ENCODE data around the gene ZNF277. TPM values are rescaled to one million over a fixed set of nuclear protein-coding genes. Genes with fewer than 3 reads are reported as not detected.
"Not testable (repeated sequence)": the region's sequence is repeated elsewhere in the genome, so short reads cannot be mapped to it uniquely, and the experiment has no call there.

The ZNF277 gene
- polyA plus RNA-seq, 1 donor (not counting 4 experiments of a cell fraction or from before 2014, with no cell fraction given), result 20.2 TPM

DNA sequence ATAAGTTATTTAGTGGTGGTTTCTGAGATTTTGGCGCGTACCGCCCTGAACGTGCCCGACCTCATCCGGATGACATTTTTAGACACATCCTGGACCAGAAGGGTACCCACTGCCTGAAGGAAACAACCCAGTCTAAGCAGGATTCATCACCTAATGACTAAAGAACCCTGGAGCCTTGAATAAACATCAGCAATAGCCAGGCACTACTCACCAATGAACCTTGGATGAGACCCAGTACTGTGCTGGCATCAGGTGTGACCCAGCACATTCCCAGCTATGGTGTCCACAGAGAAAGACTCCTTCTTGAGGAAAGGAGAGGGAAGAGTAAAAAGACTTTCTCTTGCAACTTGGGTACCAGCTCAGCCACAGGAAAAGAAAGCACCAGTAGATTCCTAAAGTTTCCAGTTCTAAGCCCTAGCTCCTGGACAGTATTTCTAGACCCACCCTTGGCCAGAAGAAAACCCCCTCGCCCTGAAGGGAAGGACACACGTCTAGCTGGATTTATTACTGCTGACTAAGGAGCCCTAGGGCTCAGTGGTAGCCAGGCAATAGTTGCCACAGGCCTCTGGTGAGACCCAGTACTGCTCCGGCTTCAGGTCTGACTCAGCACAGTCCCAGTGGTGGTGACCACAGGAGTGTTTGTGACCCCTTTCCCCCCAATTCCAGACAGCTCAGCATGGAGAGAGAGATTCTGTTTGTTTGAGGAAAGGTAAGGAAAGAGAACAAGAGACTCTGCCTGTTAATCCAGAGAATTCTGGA is 32.5 kb downstream of the ZNF277 start:
- Histone ChIP-seq H3K9me1 (ENCODE audit: control insufficient read depth, extremely low read depth, insufficient read depth, low read length) (peaks cover 3% of the 10 kb centered on the region), H3K79me2 (ENCODE audit: control insufficient read depth, insufficient read depth, low read length) (peaks cover 4% of the 10 kb centered on the region), H3K27ac (ENCODE audit: control insufficient read depth, insufficient read depth, low read length) (peak overlapping the region; percentile 29), H3K9me3 (ENCODE audit: control insufficient read depth, low read depth, low read length) (no peaks in the 10 kb centered on the region), H3K36me3 (ENCODE audit: control insufficient read depth in 2 of 2, extremely low read depth in 1 of 2, insufficient read depth in 2 of 2, low read length in 2 of 2) (no peaks in the 10 kb centered on the region), H2AFZ (ENCODE audit: control insufficient read depth, low read length) (no peak overlapping the region), H3K4me3 (ENCODE audit: control insufficient read depth in 2 of 3, extremely low read depth in 1 of 3, insufficient read depth in 2 of 3, low read depth in 1 of 3, low read length in 3 of 3) (no peak overlapping the region), H3K4me2 (ENCODE audit: control insufficient read depth, extremely low read depth, insufficient read depth, low read depth, low read length) (peak overlapping the region; percentile 11), H3K4me1 (ENCODE audit: control insufficient read depth, extremely low read depth, insufficient read depth, low read length) (peaks cover 17% of the 10 kb centered on the region), H3K27me3 (ENCODE audit: control insufficient read depth, extremely low read depth, insufficient read depth, low read length) (no peaks in the 10 kb centered on the region), H3K9ac (ENCODE audit: control insufficient read depth, extremely low read depth, insufficient read depth, low read length) (no peak overlapping the region), H4K20me1 (ENCODE audit: control insufficient read depth, extremely low read depth, insufficient read depth, low read length) (no peaks in the 10 kb centered on the region)
- no peak for DNase-seq (ENCODE audit: low read depth, low spot score)
- dilution Hi-C loops (cut with MboI; ENCODE audit: extremely low pct_ligation_motif_present, low sequenced_read_pairs), result no loop called here
- peak; percentile 87 for FAIRE-seq
- TF ChIP-seq EZH2 (IDR thresholded peaks at IDR 0.05; ENCODE audit: low read length), result no peak
- TF ChIP-seq, protein P1, sequence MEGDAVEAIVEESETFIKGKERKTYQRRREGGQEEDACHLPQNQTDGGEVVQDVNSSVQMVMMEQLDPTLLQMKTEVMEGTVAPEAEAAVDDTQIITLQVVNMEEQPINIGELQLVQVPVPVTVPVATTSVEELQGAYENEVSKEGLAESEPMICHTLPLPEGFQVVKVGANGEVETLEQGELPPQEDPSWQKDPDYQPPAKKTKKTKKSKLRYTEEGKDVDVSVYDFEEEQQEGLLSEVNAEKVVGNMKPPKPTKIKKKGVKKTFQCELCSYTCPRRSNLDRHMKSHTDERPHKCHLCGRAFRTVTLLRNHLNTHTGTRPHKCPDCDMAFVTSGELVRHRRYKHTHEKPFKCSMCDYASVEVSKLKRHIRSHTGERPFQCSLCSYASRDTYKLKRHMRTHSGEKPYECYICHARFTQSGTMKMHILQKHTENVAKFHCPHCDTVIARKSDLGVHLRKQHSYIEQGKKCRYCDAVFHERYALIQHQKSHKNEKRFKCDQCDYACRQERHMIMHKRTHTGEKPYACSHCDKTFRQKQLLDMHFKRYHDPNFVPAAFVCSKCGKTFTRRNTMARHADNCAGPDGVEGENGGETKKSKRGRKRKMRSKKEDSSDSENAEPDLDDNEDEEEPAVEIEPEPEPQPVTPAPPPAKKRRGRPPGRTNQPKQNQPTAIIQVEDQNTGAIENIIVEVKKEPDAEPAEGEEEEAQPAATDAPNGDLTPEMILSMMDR (optimal IDR thresholded peaks at IDR 0.05 in 1 of 3, IDR thresholded peaks at IDR 0.05 in 1 of 3, conservative IDR thresholded peaks at IDR 0.05 in 1 of 3; ENCODE audit: extremely low read depth in 1 of 3, insufficient read depth in 2 of 3, low read length in 3 of 3), result no peak

DNA sequence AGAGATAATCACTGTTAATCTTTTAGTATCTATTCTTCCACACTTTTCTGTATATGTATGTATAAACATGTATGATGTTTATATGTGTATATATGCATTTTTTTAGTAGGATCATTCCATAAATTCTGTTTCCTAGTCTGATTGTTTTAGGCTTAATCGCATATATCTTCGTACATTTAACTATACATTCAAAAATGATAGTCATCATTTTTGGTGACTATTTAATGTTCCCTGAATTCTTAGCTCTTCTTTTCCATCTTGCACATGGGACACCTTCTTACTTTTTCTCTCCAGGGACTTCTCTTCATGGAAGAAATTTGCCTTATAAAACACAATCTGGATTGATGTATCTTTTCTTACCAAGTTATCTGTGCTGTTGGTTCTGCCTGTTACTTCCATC is 42.1 kb downstream of the ZNF277 start:
- no peak overlapping the region for H3K4me3 ChIP-seq (ENCODE audit: control insufficient read depth in 2 of 3, extremely low read depth in 1 of 3, insufficient read depth in 2 of 3, low read depth in 1 of 3, low read length in 3 of 3)
- H2AFZ ChIP-seq (ENCODE audit: control insufficient read depth, low read length), result no peak overlapping the region
- dilution Hi-C loops (cut with MboI; ENCODE audit: extremely low pct_ligation_motif_present, low sequenced_read_pairs), result no loop called here
- TF ChIP-seq, protein P1 (optimal IDR thresholded peaks at IDR 0.05 in 1 of 3, IDR thresholded peaks at IDR 0.05 in 1 of 3, conservative IDR thresholded peaks at IDR 0.05 in 1 of 3; ENCODE audit: extremely low read depth in 1 of 3, insufficient read depth in 2 of 3, low read length in 3 of 3), result no peak
- no peak for TF ChIP-seq EZH2 (IDR thresholded peaks at IDR 0.05; ENCODE audit: low read length)
- DNase-seq (ENCODE audit: low read depth, low spot score), result no peak
- H3K4me1 ChIP-seq (ENCODE audit: control insufficient read depth, extremely low read depth, insufficient read depth, low read length), result peaks cover 6% of the 10 kb centered on the region
- H3K9me3 ChIP-seq (ENCODE audit: control insufficient read depth, low read depth, low read length), result no peaks in the 10 kb centered on the region
- H4K20me1 ChIP-seq (ENCODE audit: control insufficient read depth, extremely low read depth, insufficient read depth, low read length), result no peaks in the 10 kb centered on the region
- H3K27me3 ChIP-seq (ENCODE audit: control insufficient read depth, extremely low read depth, insufficient read depth, low read length), result no peaks in the 10 kb centered on the region
- no peak overlapping the region for H3K9ac ChIP-seq (ENCODE audit: control insufficient read depth, extremely low read depth, insufficient read depth, low read length)
- H3K79me2 ChIP-seq (ENCODE audit: control insufficient read depth, insufficient read depth, low read length), result no peaks in the 10 kb centered on the region
- peaks cover 0 to 2% of the 10 kb centered on the region in 2 experiments for H3K36me3 ChIP-seq (ENCODE audit: control insufficient read depth in 2 of 2, extremely low read depth in 1 of 2, insufficient read depth in 2 of 2, low read length in 2 of 2)
- H3K27ac ChIP-seq (ENCODE audit: control insufficient read depth, insufficient read depth, low read length), result no peak overlapping the region
- H3K9me1 ChIP-seq (ENCODE audit: control insufficient read depth, extremely low read depth, insufficient read depth, low read length), result no peaks in the 10 kb centered on the region
- no peak for FAIRE-seq
- H3K4me2 ChIP-seq (ENCODE audit: control insufficient read depth, extremely low read depth, insufficient read depth, low read depth, low read length), result peak overlapping the region; percentile 8

DNA sequence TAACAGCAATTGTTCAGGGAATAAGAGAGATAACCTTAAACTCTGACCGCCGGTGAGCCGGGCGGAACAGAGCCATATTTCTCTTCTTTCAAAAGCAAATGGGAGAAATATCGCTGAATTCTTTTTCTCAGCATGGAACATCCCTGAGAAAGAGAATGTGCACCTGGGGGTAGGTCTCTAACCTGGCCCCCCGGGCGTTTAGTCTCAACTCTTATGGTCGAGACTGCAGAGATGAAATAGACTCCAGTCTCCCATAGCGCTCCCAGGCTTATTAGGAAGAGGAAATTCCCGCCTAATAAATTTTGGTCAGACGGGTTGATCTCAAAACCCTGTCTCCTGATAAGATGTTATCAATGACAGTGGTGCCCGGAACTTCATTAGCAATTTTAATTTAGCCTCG is 43.5 kb downstream of the ZNF277 start:
- H3K27me3 ChIP-seq (ENCODE audit: control insufficient read depth, extremely low read depth, insufficient read depth, low read length); dilution Hi-C loops (cut with MboI; ENCODE audit: extremely low pct_ligation_motif_present, low sequenced_read_pairs); H3K4me2 ChIP-seq (ENCODE audit: control insufficient read depth, extremely low read depth, insufficient read depth, low read depth, low read length); H3K9ac ChIP-seq (ENCODE audit: control insufficient read depth, extremely low read depth, insufficient read depth, low read length); H2AFZ ChIP-seq (ENCODE audit: control insufficient read depth, low read length); H3K9me1 ChIP-seq (ENCODE audit: control insufficient read depth, extremely low read depth, insufficient read depth, low read length); H3K79me2 ChIP-seq (ENCODE audit: control insufficient read depth, insufficient read depth, low read length); FAIRE-seq; DNase-seq (ENCODE audit: low read depth, low spot score); H4K20me1 ChIP-seq (ENCODE audit: control insufficient read depth, extremely low read depth, insufficient read depth, low read length); H3K4me3 ChIP-seq (ENCODE audit: control insufficient read depth in 2 of 3, extremely low read depth in 1 of 3, insufficient read depth in 2 of 3, low read depth in 1 of 3, low read length in 3 of 3); H3K4me1 ChIP-seq (ENCODE audit: control insufficient read depth, extremely low read depth, insufficient read depth, low read length); H3K9me3 ChIP-seq (ENCODE audit: control insufficient read depth, low read depth, low read length); H3K27ac ChIP-seq (ENCODE audit: control insufficient read depth, insufficient read depth, low read length); H3K36me3 ChIP-seq (ENCODE audit: control insufficient read depth in 2 of 2, extremely low read depth in 1 of 2, insufficient read depth in 2 of 2, low read length in 2 of 2): not testable (repeated sequence)
